DLD1 (cell line): Measurements from ENCODE around the gene POLE.

Experiments
- in situ Hi-C: cut with HindIII; loops from 2 replicates; pipeline ENCODE4 v1.10.0; 2017; ENCODE audit warnings: low sequenced_read_pairs

POLE gene

GRCh38 chr12:132585177-132585576, 102.0 kb downstream of the POLE start:
- in situ Hi-C loops, result no loop called here

DNA sequence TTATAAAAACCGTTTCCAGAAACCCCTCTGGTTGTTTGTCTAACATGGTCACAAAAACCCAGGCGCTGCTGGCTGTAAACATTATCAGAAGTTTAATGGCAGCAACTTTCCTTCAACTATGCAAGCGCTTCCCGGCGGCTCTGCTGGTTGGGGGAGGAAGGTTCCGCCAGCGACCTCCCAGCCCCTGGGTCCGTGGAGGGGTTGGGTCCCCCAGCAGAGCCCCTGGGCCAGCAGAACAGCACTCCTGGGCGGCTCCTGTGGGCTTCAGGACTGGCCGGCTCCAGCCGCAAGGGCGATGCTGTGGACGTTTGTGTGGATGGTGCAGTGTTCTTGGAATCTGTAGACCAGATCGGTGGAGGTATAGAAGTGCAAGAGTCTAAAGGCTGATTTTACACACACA, 102.7 kb downstream of the POLE start:
- in situ Hi-C loops, result no loop called here

GRCh38 chr12:132583736-132584135, 103.4 kb downstream of the POLE start:
- in situ Hi-C loops, result no loop called here

GRCh38 chr12:132583411-132583710, 103.8 kb downstream of the POLE start:
- in situ Hi-C loops, result no loop called here

DNA sequence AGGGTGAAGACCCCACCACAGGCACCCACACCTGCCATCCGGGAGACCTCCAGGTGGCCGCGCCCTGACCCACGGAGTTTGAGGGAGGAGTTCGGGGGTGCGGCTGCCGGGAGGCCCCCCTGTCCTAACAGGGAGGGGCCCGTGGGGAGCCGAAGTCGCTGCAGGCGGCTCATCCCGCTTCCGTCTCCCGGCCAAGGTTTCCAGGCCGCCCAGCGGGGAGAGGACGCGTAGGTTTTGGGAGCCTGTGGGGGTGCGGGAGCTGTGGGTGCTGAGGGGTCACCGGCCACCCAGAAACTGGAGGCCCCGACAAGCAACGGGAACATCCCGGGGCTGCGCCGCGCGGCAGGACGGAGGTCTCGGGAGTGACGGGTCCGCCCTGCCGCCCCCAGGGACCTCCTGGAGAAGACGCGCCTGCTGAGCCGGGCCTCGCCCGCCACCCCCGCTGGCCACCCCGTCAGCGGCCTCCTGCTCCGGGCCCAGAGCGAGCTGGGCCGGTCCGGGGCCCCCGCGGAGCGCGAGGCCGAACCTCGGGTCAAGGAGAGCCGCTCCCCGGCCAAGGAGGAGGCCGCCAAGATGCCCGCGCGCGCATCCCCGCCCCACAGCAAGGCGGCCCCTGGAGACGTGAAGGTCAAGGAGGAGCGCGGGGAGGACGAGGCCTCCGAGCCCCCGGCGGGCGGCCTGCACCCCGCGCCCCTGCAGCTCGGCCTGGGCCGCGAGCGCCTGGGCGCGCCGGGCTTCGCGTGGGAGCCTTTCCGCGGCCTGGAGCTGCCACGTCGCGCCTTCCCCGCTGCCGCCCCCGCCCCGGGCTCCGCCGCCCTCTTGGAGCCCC, 104.3 kb downstream of the POLE start:
- in situ Hi-C loops, result no loop called here

- in situ Hi-C loops, result no loop called here
Measured at GRCh38 chr12:132582058-132582420, 105.1 kb downstream of the POLE start.

DNA sequence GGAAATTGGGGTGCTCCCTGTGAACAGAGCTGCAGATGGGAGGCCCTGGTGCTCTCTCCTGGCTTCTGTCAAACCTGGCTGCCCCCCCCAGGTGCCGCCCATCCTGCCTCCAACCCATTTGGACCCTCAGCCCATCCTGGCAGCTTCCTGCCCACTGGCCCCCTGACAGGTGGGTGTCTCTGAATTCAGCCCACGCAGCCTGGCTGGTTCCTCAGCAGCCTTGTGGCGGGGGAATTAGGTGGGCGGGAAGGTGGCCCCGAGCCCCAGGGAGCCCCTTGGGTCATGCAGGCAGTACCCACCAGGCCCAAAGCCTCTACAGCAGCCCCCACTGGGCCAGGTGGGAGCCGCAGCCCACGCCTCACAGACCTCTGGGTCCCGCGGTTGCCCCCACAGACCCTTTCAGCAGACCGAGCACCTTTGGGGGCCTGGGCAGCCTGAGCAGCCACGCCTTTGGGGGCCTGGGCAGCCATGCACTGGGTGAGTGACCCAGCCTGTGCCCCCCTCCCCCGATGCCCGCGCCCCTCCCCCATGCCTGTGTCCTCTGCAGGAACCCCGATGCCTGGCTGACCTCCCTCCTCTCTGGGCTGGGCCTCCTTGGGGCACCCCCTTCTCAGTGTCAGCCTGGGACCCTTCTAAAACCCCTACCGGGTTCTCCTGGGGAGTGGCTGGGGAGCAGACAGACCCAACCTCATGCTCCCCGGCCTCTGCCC, 105.6 kb downstream of the POLE start:
- in situ Hi-C loops, result no loop called here

DNA sequence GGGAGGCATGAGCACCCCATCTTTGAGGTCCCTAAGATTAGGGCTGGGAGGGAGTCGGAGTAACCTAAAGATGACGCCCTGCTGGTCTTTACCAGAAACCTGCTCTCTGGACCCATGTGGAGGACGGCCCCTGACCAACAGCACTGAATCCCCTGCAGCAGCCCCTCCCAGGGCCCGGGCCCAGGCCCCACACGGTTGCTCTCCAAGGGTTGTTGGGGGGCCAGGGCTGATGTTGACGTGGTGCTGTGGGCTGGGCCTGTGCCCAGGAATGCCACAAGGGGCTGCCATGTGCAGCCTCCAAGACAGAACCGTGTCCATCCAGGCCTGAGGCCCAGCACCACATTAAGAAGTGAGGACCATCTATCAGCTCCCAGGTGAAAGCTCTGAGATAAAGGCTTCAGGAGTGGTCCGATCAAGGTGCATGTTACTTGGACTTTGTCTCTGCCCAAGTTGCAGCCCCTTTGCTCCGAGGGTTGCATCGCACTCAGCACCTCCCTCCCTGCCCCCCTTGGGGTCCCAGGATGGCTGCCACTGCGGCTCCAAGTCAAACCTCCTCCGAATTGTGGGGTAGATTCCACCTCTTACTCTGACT, 106.3 kb downstream of the POLE start:
- in situ Hi-C loops, result no loop called here

- in situ Hi-C loops, result no loop called here
Measured at GRCh38 chr12:132579744-132580143, 107.4 kb downstream of the POLE start.

- in situ Hi-C loops, result no loop called here
Measured at GRCh38 chr12:132578826-132579225, 108.3 kb downstream of the POLE start.

DNA sequence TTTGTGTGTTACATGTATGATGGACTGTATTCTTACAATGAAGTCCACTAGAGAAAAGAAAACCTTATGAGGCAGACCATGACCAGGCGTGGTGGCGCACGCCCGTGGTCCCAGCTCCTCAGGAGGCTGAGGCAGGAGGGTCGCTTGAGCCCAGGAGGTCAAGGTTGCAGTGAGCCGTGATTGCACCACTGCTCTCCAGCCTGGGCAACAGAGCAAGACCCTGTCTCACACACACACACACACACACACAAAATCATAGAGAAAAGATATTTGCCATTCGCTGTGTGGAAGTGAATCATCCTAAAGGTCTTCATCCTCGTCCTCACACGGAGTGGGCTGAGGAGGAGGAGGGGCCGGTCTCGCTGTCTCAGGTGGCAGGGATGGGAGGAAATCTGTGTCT, 109.0 kb downstream of the POLE start:
- in situ Hi-C loops, result no loop called here

DNA sequence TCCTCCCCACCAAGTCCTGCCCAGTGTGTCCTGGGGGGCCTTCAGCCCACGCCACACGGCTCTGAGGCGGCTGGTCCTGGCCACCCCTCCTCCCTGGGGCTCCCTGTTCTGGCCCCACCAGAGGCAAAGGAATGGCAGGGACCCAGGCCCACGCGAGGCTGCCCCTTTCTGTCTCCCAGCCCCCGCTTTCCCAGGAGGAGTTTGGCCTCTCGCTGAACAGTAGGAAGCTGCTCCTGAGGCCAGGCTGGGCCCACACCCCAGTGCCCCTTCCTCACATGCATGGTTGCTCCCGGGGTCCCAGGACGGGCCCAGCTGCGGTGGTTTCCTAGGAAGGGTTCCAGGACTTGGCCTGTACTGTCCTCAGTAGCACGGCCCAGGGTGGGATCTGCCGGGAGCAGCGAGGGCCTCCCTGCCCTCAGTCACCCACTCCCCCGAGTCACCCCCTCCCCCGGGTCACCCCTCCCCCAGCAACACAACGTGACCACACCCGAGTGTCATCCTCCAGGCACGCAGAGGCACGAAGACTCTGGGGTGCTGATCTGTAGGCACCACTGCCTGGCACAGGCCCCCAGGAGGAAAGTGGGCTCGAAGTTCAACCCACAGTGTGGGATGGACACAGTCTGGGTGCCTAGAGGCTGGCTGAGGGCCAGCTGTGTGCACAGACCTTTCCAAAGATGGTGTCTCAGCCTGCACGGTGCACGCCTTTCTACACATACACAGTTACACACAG, 109.8 kb downstream of the POLE start:
- in situ Hi-C loops, result no loop called here

DNA sequence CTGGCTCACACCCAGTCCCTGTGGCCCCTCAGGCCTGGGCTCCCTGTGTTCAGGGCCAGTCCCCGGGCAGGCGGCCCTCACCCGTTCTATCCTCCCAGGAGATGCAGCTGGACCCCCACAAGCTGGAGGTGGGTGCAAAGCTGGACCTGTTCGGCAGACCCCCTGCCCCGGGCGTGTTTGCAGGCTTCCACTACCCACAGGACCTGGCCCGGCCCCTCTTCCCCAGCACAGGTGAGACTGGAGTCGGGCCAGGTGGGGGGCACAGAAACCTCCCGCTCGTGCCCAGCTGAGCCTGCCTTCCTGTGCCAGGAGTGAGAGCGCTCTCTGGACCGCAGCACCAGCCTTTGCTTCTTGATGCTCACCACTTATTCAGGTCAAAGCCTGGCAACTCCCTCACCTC, 110.4 kb downstream of the POLE start:
- in situ Hi-C loops, result no loop called here

DNA sequence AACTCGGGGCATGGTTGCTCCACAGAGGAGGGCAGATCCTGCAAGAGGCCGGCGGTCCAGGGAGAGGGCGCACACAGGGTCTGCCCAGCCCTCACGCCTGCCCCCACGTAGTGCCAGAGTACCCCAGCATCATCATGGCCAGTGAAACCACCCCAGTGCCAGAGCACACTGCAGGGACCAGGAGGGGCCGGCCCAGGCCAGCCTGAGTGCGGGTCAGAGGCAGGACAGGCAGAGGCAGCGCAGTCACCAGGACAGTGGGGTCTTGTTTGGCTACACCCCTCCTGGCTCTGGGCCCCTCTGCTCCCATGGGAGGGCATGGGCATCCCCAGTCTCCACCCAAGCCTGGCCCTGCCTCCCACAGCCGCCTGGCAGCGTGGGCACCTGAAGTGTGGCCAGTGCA, 111.5 kb downstream of the POLE start:
- in situ Hi-C loops, result no loop called here

DNA sequence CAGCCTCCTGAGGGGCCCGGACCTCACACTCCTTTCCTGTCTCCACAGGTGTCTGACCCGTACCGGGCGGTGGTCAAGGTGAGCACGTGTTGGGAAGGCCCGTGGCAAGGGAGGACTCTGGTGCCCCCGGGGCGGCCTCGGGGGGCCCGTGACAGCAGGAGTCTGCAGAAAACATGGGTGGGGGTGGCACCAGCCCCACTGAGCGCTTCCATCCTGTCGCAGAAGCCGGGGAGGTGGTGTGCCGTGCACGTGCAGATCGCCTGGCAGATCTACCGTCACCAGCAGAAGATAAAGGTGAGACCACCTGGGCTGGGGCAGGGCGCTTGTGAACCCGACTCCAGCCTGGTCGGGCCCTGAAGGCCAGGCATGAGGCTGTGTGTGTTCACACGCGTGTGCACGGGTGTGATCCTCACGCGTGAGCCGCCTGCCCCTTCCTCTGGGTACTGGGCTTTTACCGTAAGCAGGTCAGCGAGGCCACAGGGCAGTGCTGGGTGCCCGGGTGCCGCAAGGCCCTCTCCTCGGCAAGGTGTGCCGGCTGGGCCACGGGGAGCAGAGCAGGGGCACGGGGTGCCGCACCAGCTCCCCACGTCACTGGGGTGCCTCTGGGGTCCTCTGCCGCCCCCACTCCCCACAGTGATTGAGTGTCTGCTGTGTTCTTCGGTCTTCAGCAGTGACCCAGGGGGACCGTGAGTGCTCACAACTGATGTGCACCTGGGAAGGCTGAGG, 112.7 kb downstream of the POLE start:
- in situ Hi-C loops, result no loop called here
